SW480 (cell line): ENCODE measurements around the gene SLC52A1.
A peak's percentile ranks its signal among the peaks of the same experiment; 100 is the strongest.
"Not testable (repeated sequence)": the region's sequence is repeated elsewhere in the genome, so short reads cannot be mapped to it uniquely, and the experiment has no call there.

ENCODE experiments used
- DNase-seq: peaks from one replicate; pipeline ENCODE4 v3.0.0-alpha.2; 2016; ENCODE audit warnings: low spot score

The SLC52A1 gene

DNA sequence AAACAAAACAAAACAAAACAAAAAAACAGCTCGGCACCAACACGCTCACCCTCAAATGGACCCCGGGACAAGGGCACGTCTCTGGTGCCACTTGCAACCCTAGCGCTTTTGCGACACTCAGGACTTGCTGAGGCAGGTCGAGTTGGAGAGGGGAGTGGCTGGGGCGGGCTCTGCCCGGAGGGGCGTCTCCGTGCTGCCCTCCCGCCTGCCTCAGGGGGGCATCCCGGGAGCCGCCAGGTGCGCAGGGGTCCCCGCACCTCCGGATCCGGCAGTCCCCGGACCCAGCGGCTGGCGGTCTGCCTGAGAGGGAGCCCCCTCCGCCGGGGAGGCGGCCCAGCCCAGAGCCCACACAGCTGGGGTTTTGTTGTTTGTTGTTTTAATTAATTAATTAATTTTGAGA lies at the start of gene SLC52A1:
TSS of gene SLC52A1 (minus strand) at position 112 of the 400 bp plus-strand sequence. CDS start 820 bp downstream, outside the sequence.
- DNase-seq, result no peak

DNA sequence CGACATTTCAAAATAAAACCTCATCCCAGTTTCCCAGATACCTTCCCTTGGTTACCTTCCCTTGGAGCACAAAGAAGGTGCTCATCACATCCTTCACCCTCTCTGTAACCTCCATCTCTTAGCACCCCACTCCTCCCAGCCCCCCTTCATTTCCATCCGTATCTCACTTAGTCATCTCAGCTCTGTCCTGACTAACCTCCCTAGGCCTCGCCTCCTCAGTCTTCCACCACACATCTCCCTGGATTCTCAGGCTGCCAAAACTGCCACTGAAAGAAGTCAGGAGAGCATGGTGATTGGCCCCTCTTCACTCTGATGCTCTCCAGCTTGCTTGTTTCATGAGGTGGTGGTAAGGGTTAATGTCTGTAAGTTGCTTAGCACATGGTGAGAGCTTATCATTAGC lies 45.4 kb upstream of the SLC52A1 start:
- no peak for DNase-seq

DNA sequence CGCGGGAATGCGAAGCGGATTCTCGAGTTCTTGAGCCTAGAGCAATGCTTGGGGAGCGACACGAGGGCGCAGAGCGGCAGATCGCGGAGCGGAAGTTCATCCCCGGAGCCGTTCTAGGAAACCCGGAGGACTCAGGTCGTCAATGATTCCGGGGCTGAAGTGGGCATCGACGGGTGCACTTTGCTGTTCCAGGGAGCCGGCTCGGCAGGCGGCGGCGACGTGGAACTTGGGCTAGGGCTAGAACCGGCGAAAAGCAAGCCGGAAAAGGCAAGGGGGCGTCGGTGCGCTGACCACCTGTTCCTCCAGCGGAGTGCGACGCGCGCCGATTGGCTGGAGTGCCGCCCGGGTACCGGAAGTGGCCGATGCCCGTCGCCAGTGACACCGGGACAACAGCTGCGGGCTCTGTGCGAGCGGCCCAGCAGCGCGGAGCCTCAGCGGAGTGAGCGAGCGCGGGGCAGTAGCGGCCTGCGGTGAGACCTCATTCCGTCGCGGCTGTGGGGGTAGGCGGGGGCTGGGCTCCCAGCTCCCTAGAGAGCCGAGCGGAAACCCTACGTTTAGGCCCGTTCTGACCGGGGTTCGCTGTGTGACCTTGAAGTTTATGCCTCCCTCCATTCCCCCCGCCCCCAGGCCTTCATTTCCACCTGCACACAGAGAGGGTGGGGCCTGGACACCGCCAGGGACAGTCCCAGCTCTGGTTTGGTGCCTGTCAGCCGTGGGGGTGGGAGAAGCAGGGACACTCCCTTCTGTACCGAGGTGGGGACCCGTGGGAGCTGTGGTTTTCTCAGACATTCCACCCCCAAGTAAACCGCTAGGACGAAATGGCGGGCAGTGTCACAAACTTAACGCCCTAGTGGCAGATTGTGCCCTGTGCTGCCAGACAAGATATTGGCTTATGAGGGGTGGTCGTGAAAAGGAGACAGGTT lies 43.1 kb upstream of the SLC52A1 start, which contains the start of gene ZFP3:
TSS of gene ZFP3 (plus strand) at position 362 of the 923 bp plus-strand sequence. CDS start 13,038 bp downstream, outside the sequence.
- DNase-seq, result peak; percentile 73

DNA sequence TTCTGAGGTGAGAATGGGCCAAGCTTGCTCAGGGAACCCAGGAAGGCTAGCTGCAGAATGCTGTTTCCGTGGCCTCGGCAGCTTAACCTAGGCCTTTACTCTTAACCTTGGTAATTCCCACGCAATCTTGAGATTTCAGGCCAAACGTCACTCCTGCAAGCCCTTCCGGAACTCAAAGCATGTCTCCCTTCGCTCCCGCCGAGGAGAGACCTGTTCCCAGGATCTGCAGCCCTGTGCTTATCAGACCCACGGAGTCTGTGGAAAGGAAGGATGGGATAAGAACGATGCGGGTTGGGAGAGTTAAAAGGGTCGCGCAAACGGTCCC lies 42.5 kb upstream of the SLC52A1 start:
- DNase-seq, result no peak

DNA sequence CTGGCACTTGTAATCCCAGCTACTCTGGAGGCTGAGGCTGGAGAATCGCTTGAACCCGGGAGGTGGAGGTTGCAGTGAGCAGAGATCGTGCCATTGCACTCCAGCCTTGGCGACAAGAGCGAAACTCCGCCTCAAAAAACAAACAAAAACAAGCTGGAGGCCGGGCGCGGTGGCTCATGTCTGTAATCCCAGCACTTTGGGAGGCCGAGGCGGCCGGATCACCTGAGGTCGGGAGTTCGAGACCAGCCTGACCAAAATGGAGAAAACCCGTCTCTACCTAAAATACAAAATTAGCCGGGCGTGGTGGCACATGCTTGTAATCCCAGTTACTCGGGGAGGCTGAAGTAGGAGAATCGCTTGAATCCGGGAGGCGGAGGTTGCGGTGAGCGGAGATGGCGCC lies 42.0 kb upstream of the SLC52A1 start:
- not testable (repeated sequence) for DNase-seq

DNA sequence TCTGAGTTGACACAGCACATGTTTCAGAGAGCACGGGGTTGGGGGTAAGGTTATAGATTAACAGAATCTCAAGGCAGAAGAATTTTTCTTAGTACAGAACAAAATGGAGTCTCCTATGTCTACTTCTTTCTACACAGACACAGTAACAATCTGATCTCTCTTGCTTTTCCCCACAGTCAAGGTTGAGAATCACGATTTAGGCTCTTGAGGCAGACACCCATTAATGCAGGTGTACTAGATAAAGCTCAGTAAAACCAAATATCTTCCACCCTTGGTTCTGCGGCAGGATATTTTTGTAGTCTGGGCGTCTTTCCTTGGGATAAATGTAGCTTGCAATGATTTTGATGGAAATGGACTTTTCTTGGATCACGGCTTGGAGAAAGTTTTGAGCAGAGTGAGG lies 40.2 kb upstream of the SLC52A1 start:
- not testable (repeated sequence) for DNase-seq

DNA sequence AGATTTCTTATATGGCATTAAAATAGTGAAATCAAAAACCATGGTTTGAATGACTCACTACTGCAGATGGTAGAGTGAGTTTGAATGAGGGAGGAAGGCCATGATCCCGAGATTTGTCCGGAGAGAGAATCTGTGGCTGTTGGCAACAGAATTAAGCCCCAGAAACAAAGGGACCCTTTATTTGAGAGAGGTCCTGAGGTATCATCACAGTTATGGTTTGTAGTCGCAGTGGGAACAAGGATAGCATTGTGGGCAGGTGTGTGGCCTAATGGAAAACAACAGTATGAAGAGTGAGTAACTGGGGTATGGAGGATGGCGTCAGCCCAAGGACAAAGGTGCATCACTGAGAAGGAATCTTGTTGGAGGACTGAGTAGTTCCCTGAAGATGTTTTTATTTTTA lies 34.5 kb upstream of the SLC52A1 start:
- peak; percentile 74 for DNase-seq

DNA sequence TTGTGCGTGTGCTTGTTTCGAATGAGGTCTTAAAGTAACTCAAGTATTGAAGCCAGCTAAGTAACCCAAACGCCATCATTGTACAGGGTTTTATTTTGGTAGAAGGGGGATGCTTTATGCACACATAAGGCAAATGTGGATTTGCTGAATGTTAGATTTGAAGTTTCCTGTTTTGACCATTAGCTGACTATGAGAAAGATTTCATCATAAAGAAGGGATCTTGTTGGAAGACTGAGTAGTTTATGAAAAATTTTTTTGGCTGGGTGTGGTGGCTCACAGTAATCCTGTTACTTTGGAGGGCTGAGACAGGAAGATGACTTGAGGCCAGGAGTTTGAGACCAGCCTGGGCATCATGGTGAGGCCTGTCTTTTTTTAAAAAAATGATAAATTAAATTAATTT lies 33.0 kb upstream of the SLC52A1 start:
- no peak for DNase-seq

DNA sequence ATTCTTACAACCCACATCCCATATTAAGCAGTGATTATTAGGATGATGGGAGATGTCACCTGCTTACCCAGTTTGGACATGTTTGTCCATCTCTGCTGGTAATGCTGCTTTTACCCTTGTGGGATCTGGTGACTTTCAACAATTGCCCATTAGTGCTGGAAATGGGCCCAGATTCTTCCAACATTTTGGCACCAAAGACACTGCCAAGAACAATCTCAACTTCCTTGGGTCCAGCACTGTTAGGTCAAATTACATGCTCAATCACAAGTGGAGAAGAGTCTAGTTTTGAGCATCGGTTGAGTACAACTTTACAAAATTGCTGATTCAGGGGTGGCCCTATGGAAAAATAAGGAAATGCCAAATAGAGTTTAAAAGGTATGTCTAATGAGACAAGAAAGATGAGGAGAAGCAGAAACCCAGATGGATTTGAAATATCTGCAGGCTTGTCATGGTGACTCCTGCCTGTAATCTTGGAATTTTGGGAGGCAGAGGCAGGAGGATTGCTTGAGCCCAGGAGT lies 30.1 kb upstream of the SLC52A1 start:
- DNase-seq, result no peak

DNA sequence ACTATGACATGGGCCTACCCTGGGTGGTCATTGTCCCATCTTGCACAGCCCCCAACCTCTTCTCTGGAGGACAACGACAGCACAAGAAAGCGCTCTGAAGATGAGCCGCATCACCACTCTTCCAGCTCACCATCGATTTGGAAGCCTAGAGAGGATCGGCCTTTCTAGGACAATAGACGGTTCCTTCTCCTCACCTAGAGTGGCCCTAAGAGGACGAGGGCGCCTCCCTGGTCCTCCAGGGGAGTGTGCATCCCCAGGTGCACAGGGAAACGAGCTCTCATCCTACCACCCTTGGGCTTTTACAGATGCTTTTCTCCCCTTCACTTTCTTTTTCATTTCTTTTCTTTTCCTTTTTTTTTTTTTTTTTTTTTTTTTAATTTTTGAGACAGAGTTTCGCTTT lies 20.3 kb upstream of the SLC52A1 start:
- peak; percentile 30 for DNase-seq

DNA sequence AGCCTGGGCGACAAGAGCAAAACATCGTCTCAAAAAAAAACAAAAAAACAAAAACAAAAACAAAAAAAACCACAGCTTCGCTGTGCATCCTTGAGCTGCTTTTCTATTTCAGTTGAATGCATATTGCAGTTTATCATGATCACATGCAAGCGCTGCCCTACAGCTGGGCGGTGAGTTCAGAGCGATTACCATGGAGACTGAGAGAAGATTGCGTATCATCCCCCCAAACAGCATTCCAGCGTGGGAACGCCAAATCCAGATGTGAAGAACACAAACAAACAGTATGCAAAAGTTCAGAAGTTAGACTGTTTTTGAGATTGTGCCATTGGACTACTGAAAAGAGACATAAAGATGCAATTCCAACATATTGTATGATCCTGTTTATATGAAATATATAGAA lies 15.1 kb upstream of the SLC52A1 start:
- no peak for DNase-seq

DNA sequence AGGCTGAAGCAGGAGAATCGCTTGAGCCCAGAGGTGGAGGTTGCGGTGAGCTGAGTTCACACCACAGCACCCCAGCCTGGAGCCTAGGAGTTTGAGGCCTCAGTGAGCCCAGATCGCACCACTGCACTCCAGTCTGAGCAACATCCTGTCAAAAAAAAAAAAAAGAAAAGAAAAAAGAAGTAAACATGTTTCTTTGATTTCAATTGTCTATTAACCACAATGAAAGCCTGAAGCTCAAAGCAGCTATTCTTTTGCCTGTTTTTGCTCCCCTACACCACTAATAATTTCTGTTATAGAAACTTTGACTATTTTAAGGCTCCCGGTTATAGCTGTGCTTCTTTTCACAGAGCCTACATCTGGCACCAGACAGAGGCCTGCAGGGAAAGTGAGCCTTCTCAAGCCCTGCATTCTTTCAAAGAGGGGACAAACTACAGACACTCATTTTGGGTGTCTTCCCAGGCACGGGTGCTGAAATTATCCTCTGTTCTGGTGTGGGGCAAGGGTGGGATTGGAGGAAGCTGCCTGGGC lies 14.2 kb upstream of the SLC52A1 start:
- DNase-seq, result no peak

DNA sequence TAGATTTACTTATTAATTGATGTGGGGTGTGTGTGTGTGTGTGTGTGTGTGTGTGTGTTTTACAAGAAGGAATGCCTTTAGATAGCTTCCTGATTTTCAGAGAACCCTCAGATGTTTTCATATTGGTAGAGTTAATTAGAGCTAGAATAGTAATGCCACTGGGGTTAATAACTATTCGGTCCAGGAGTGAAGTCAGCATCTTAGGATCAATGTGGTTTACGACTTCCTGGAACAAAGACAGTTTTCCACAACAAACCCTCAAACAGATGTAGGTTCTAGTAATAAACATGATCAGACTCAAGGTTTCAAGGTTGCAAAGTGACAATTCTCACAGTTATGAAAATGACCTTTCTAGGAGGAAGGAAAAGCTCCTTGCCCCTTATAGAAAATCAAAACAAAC lies 12.2 kb upstream of the SLC52A1 start:
- DNase-seq, result no peak

DNA sequence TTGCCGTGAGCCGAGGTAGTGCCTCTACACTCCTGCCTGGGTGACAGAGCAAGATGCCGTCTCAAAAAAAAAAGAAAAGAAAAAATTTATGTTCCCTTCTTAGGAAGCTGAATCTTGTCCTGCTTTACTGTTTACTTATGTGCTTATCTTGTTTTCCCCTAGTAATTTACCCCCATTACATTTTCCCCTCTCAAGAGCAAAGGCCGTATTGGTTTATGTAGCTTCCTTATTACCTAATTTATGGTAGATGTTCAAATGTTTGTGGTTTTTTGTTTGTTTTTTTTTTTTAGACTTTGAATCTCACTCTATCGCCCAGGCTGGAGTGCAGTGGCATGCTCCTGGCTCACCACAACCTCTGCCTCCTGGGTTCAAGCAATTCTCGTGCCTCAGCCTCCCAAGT lies 10.3 kb upstream of the SLC52A1 start:
- no peak for DNase-seq

DNA sequence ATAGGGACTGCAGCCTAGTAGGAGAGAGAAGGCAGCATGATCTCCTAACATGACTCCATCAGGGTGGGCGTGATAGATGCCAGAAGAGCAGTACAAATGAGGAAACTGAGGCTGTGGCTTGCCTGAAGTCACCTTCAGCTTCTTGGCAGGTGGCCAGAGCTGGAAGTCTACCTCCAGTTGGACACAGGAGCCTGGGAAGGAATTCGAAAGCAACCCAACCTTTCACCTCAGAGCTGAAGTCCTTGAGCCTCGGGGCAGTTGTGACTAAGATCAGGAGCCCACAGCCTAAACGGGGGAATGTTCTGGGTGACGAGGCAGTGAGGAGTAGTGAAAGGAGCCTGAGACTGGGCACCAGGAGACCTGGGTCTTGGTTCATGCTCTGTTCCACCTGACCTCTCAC lies 9.4 kb upstream of the SLC52A1 start:
- no peak for DNase-seq

DNA sequence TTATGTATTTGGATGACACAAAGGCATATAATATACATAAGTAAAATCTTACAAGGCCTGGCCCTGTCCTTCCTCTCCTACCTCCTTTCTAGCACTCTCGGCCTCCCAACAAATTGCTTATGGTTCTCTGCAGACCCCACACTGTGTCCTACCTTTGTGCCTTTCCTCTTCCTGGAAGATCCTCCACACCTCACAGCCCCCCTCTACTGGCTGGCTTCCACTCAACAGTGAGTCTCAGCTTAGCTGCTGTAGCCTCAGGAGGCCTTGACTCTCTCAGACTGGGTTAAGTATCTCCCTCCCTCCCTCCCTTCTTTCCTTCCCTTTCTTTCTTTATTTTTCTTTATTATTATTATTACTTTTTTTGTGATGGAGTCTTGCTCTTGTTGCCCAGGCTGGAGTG lies 8.3 kb upstream of the SLC52A1 start:
- no peak for DNase-seq

DNA sequence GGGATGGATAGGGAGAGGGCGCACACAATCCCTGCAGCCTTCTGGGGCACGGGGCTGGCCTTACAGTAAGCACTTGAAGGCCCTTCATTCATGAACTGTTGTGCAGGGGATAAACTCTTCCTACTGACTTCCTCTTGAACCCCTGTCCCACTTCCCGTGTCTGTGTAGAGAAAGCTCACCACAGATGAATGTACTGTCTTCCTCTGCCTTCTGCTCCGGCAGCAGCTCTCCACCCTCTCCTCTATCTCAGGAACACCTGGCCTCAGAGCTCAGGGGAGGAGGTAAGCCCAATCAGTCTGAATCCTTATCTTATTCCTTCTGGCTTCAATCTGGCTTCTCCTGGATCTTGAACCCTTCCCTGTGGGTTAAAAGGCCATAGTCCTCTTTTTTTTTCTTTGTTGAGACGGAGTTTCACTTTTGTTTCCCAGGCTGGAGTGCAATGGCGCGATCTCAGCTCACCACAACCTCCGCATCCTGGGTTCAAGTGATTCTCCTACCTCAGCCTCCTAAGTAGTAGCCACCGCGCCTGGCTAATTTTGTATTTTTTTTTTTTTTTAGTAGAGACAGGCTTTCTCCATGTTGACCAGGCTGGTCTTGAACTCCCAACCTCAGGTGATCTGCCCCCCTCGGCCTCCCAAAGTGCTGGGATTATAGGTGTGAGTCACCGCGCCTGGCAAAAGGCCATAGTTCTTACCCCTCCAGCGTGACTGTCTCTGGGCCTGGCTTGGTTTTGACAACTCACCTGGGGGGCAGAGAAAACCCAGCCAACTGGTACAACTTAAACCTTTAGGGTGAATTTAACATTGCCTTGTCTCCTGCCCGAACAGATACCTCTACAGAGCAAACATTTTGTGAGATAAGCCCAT lies 7.2 kb upstream of the SLC52A1 start:
- DNase-seq, result no peak

DNA sequence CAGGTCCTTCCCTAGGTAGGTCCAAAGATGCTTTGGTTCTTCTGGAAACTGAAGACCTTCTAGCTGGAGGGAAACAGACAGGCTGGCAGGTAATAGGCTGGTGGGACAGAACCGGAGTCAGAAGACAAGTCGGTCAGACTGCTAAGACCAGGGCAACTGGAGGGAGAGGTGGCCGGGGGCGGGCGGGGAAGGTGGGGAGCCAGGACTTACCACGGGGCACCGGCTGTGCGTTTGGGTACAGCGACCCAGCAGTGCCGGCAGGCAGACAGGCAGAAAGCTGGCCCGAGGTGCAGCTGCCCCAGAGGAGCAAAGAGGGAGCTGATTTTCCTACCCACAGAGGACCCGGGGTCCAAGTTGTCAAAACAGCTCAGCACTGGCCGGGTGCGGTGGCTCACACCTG lies 575 bp downstream of the SLC52A1 start:
- DNase-seq, result no peak

DNA sequence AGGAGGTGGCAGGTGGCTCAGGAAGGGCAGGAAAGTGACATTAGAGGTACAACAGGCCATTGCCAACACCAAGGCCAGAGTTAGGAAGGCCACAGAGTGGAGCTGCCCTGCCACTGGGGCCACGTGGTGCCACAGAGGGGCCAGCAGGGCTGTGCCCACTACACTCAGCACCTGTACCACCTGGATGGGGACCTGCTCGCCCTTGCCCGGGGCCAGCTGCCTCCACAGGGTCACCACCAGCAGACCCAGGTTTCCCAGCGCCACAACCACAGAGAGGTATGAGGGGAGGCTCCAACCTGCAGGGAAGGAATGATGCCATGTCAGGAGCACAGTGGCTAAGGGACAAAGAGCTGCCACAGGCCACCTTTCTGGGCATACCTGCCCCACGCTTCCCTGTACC lies 1.2 kb downstream of the SLC52A1 start:
- DNase-seq, result no peak

DNA sequence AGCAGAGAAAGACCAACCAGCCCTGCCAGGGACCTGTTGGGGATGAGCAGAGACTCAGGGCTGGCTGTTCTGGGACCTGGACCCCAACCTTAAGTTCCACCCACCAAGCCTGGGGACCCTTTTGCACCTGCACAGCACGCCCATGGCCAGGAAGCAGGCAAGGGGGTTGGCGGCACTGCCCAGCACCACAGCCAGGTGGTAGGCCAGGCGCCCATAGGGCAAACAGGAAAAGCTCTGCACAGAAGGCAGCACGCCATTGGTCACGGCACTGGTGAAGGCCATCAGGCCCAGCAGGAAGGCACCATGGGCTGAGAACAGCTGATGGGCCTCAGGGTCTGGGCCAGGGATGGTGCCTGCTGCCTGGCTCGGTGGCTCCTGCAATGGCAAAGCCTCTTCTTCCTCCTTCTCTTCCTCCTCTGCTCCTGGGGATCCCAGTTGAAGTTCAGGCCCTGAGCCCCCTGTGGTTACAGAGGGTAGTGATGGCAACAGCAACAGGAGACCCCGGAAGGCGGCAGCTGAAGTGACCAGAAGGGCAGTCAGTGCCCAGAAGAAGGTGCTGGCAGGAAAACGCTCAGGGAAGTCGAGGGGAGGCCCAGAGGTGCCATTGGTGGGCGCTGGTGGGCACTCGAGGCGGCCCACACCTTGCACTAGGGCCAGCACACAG lies 1.7 kb downstream of the SLC52A1 start:
- DNase-seq, result no peak

DNA sequence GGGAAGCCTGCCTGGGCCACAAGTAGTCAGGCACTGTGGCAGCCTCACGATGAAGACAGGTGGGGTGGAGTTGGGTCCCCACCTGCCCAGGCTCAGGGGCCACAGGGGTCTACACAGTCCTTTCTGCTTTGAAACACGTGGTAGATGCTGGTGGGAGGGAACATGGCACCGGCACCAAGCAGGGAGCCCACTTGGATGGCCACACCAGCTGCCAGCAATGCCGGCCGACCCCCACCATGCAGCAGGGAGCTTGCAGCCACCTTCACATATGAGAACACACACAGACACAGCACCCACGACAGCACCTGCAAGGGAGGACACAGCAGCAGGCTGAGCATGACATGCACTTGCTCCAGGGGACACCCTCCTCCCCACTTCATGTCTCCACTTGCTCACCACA lies 2.4 kb downstream of the SLC52A1 start:
- DNase-seq, result no peak
